Skeletal muscle tissue (tissue), 4 donors: ENCODE data around the gene ENTPD5. TPM values are rescaled to one million over a fixed set of nuclear protein-coding genes. Genes with fewer than 3 reads are reported as not detected.
A peak's percentile ranks its signal among the peaks of the same experiment; 100 is the strongest.

ENCODE experiments used
- H3K27ac ChIP-seq: one replicate; pipeline ENCODE4 v1.7.0; 2013; ENCODE audit warnings: mild to moderate bottlenecking, low read depth, low read length, inconsistent platforms
- H3K27me3 ChIP-seq, 3 donors: one replicate each; pipeline ENCODE4 v1.7.0; 2013; ENCODE audit warnings: low read length in 3 of 3; ENCODE audit not compliant: control insufficient read depth in 3 of 3, insufficient read depth in 3 of 3
- H3K36me3 ChIP-seq, 3 donors: one replicate each; pipeline ENCODE4 v1.7.0; 2013; ENCODE audit warnings: low read length in 3 of 3; ENCODE audit not compliant: control insufficient read depth in 3 of 3, insufficient read depth in 3 of 3
- H3K4me1 ChIP-seq, 3 donors: one replicate each; pipeline ENCODE4 v1.7.0; 2013; ENCODE audit warnings: low read length in 3 of 3, mild to moderate bottlenecking in 3 of 3; ENCODE audit not compliant: control insufficient read depth in 3 of 3, insufficient read depth in 3 of 3
- H3K4me3 ChIP-seq, 3 donors: one replicate each; pipeline ENCODE4 v1.7.0; 2013; ENCODE audit warnings: low read length in 3 of 3
- H3K9ac ChIP-seq, 3 donors: one replicate each; pipeline ENCODE4 v1.7.0; 2013; ENCODE audit warnings: low read length in 3 of 3, mild to moderate bottlenecking in 3 of 3, moderate library complexity in 2 of 3, low read depth in 1 of 3
- H3K9me3 ChIP-seq, 3 donors: one replicate each; pipeline ENCODE4 v1.7.0; 2013; ENCODE audit warnings: low read length in 3 of 3; ENCODE audit not compliant: control insufficient read depth in 3 of 3
- total RNA-seq: library from RNA; depleted of rRNA; stranded (reverse); fragments of >200 nt; gene quantifications from one replicate; pipeline ENCODE4 v1.2.3, GENCODE V29; 2014
- donor health status: Osteomylitis.

The ENTPD5 gene
- total RNA-seq, 1 donor from 2014 or later = 5.2 TPM

DNA sequence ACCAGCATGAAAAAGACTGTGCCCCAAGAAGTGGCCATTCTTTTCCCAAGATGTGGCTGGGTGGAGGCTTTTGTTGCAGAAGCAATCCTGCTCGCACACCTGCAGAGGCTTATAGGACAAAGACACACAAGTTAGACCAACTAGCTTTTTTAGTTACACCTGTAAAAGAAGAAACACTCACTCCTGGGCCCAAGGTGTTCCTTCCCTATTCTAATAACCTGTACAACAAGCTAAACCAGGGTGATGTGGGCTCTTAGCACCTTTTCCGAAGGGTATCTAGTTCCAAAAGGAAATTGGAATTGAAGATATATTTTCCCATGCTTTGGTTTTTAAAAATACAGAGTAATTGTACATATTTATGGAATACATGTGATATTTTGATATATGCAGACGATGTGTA is 31.0 kb downstream of the ENTPD5 start:
- H3K9me3 ChIP-seq = no peaks in the 10 kb centered on the region
- H3K4me3 ChIP-seq = no peak overlapping the region
- H3K27me3 ChIP-seq = no peaks in the 10 kb centered on the region
- peaks cover 8 to 23% (median 22%) of the 10 kb centered on the region in 3 donors for H3K36me3 ChIP-seq
- H3K9ac ChIP-seq = no peak overlapping the region
- no peak overlapping the region for H3K27ac ChIP-seq
- H3K4me1 ChIP-seq = no peaks in the 10 kb centered on the region

DNA sequence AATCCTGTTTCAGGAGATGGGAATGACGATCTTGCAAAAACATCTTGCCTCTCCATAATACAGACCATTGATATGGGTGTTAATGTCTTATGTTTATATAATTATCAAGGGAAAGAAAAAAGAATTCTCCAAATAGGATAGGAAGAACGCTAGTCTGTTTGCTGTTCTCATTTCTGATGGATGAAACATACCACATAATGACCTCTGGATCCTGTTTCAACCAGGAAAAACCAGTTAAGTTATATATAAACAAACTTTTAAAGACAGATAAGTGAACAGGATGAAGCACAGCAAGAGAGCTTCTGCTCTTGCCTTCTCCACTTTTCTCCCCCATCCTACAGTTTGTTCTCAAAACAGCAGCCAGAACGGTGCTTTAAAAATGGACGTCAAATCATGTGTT is 41.2 kb downstream of the ENTPD5 start:
- Histone ChIP-seq H3K4me1 (peaks cover 7 to 12% (median 10%) of the 10 kb centered on the region in 3 donors), H3K36me3 (peaks cover 9 to 14% (median 14%) of the 10 kb centered on the region in 3 donors), H3K9me3 (no peaks in the 10 kb centered on the region), H3K27me3 (no peaks in the 10 kb centered on the region), H3K4me3 (no peak overlapping the region), H3K27ac (no peak overlapping the region), H3K9ac (no peak overlapping the region)

DNA sequence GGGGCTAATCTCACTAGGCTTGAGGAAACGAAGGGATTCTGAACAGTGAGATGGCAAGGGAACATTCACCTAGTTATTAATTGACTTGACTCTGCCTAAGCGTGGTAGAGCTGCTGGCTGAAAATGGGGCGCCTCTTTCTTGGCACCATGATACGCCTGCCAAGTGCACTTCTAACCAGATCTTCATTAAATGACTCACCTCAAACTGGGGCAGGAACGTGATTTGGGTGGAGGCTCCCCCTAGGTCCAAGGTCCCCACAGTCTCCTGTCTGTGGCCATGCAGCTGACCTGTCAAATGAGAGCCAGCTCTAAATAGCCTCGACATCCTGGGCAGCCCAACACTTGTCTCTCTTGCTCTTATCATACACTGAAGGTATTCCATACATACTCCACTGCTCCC is 43.0 kb downstream of the ENTPD5 start:
- Histone ChIP-seq H3K36me3 (peaks cover 14 to 19% (median 19%) of the 10 kb centered on the region in 3 donors), H3K9me3 (no peaks in the 10 kb centered on the region), H3K27me3 (no peaks in the 10 kb centered on the region), H3K4me1 (peaks cover 7 to 15% (median 11%) of the 10 kb centered on the region in 3 donors), H3K4me3 (no peak overlapping the region), H3K27ac (no peak overlapping the region), H3K9ac (no peak overlapping the region)

DNA sequence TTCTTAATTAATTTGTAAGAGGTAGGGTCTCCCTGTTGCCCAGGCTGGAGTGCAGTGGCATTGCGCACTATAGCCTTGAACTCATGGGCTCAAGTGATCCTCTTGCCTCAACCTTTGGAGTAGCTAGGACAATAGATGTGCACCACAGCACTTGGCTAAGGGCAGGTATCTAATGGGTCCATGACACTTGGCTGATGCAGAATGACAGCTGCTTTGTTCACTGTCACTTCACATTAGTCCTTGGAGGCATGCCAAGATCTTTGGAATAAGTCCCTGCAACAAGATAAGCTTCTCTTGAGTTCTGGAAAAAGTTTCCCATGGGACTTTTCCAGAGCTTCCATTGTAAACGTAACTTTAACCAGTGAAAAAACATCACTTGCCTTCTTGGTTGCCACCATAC is 45.6 kb downstream of the ENTPD5 start:
- peaks cover 7 to 15% (median 11%) of the 10 kb centered on the region in 3 donors for H3K4me1 ChIP-seq
- peak overlapping the region; percentile 1 for H3K27ac ChIP-seq
- H3K9me3 ChIP-seq = no peaks in the 10 kb centered on the region
- no peak overlapping the region for H3K9ac ChIP-seq
- H3K4me3 ChIP-seq = no peak overlapping the region
- H3K27me3 ChIP-seq = no peaks in the 10 kb centered on the region
- H3K36me3 ChIP-seq = peaks cover 25 to 28% (median 28%) of the 10 kb centered on the region in 3 donors

DNA sequence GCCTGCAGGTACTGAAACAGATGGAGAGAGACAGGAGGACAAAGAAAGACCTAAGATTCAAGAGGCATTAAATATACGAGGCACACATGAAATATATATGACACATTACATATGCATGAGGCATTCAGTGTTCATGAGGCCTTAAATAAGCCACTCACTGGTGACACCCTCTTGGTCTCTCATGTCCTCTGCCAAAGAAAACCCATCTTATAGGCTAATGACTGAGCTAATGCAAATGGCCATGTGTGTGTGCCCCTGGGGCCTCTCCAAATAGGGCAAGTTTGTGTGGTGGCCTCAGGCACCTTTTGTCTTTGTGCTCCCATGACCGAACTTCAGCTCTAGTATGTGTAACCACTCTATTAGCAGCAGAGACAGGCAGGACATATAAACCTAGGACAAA is 50.2 kb downstream of the ENTPD5 start:
- peaks cover 6 to 13% (median 10%) of the 10 kb centered on the region in 3 donors for H3K4me1 ChIP-seq
- H3K36me3 ChIP-seq = peaks cover 27 to 50% (median 35%) of the 10 kb centered on the region in 3 donors
- no peaks in the 10 kb centered on the region for H3K9me3 ChIP-seq
- H3K27ac ChIP-seq = no peak overlapping the region
- no peak overlapping the region for H3K9ac ChIP-seq
- no peak overlapping the region for H3K4me3 ChIP-seq
- no peaks in the 10 kb centered on the region for H3K27me3 ChIP-seq

DNA sequence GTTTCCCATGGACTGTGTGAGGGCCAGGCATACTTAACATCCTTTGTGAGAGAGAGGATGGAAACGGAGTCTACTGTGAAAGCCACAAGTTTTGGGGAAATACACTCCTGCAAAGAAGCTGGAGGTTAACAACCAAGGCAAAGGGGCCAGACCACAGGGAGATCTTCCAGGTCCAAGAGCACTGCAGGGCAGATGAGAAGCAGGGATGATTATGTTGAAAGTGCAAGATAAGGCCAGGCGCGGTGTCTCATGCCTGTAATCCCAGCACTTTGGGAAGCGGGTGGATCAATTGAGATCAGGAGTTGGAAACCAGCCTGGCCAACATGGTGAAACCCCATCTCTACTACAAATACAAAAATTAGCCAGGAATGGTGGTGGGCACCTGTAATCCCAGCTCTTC is 53.9 kb downstream of the ENTPD5 start:
- H3K27me3 ChIP-seq = no peaks in the 10 kb centered on the region
- no peak overlapping the region for H3K27ac ChIP-seq
- no peak overlapping the region for H3K4me3 ChIP-seq
- H3K4me1 ChIP-seq = peaks cover 0 to 5% (median 0%) of the 10 kb centered on the region in 3 donors
- H3K36me3 ChIP-seq = peaks cover 39 to 77% (median 58%) of the 10 kb centered on the region in 3 donors
- no peaks in the 10 kb centered on the region for H3K9me3 ChIP-seq
- no peak overlapping the region for H3K9ac ChIP-seq

DNA sequence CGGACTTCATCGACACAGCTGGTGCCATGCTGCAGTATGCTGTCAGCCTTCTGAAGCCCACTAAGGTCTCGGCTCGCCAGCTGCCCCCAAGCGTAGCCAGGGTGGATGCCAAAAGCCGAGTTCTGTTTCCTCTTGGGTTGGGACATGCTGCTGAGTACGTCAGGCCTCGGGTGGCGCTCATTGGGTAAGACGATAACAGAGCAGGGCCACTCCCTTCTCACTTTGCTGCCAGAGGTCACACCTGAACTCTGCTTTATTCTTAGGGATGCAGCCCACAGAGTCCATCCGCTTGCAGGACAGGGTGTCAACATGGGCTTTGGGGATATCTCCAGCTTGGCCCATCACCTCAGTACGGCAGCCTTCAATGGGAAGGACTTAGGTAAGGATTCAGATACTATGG is 57.9 kb downstream of the ENTPD5 start:
- H3K27me3 ChIP-seq = no peaks in the 10 kb centered on the region
- H3K36me3 ChIP-seq = peaks cover 39 to 71% (median 69%) of the 10 kb centered on the region in 3 donors
- peaks cover 14 to 28% (median 15%) of the 10 kb centered on the region in 3 donors for H3K4me1 ChIP-seq
- no peak overlapping the region for H3K27ac ChIP-seq
- H3K4me3 ChIP-seq = no peak overlapping the region
- no peak overlapping the region for H3K9ac ChIP-seq
- no peaks in the 10 kb centered on the region for H3K9me3 ChIP-seq

DNA sequence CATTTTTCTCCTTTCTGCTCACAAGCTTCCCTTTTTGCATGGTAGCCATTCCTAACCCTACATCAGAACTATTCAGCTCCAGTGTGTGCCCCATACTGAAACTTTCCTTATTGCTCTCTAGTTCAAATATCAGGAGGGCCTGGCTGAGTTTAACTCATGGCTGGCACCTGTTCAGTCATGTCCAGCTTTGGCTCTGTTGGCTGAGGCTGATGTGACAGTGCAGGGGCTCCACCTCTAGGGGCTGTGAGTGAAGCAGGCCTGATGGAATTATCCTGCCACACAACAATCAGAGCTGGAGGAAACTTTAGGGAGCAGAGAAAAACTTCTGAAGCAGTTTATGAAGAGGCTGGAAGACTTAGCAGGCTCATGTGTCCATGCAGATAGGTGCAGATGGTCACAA is 60.5 kb downstream of the ENTPD5 start:
- Histone ChIP-seq H3K9me3 (no peaks in the 10 kb centered on the region), H3K27ac (peak overlapping the region; percentile 27), H3K4me1 (peaks cover 14 to 28% (median 15%) of the 10 kb centered on the region in 3 donors), H3K36me3 (peaks cover 55 to 75% (median 64%) of the 10 kb centered on the region in 3 donors), H3K9ac (peak overlapping the region in 2 of 3 donors; percentile 24 to 58), H3K4me3 (peak overlapping the region in 1 of 3 donors; percentile 16), H3K27me3 (no peaks in the 10 kb centered on the region)

DNA sequence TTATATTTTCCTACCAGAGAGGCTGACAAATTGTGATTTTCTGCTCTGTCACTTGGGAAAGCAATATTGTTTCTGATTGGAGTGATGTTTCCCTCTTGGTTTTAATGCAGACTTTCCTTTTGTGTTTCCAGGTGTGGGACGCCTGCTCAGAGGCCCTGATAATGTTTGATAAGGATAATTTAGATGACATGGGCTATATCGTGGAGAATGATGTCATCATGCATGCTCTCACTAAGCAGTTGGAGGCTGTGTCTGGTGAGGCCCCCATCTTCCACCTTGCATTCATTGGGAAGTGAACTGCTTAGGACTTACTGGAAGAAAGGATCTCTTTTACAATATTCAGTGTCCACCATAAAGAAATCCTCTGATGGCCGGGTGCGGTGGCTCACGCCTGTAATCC is 63.4 kb downstream of the ENTPD5 start:
- no peaks in the 10 kb centered on the region for H3K9me3 ChIP-seq
- peaks cover 20 to 35% (median 21%) of the 10 kb centered on the region in 3 donors for H3K4me1 ChIP-seq
- no peaks in the 10 kb centered on the region for H3K27me3 ChIP-seq
- no peak overlapping the region for H3K9ac ChIP-seq
- H3K4me3 ChIP-seq = no peak overlapping the region
- H3K36me3 ChIP-seq = peaks cover 38 to 53% (median 39%) of the 10 kb centered on the region in 3 donors
- H3K27ac ChIP-seq = no peak overlapping the region

DNA sequence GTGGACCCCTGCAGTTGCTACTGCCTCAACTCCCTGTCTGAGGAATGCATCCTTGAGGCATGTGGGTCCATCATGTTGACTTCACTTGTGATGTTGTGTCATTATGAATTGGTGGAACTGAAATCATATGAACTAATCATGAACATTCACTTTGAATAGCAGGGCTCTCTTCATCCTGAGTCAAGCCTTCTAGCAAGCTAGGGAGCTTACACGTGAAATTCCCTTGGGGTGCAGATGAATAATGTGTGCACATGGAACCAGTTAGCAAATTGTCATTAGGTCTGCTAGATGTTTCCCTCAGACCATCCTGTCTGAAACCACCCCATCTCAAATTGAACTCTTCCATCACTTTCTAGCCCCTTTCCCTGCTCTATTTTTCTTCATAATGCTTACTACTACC is 65.4 kb downstream of the ENTPD5 start:
- no peaks in the 10 kb centered on the region for H3K9me3 ChIP-seq
- H3K36me3 ChIP-seq = peaks cover 25 to 35% (median 33%) of the 10 kb centered on the region in 3 donors
- H3K9ac ChIP-seq = no peak overlapping the region
- H3K27me3 ChIP-seq = no peaks in the 10 kb centered on the region
- no peak overlapping the region for H3K4me3 ChIP-seq
- H3K27ac ChIP-seq = no peak overlapping the region
- H3K4me1 ChIP-seq = peaks cover 14 to 19% (median 15%) of the 10 kb centered on the region in 3 donors
